ENCODE results near the gene COMTD1.

The COMTD1 gene

GRCh38 chr10:75280236-75280635 is 44.5 kb upstream of the COMTD1 start:
- ATAC-seq, result no peak
- no peak for TF ChIP-seq ZFP3 (CRISPR knock-in tag; IDR thresholded peaks at IDR 0.05)
- no peak for TF ChIP-seq CREB5 (CRISPR knock-in tag; IDR thresholded peaks at IDR 0.05; ENCODE audit: low read depth)
- no peak for TF ChIP-seq CSDC2 (CRISPR knock-in tag; IDR thresholded peaks at IDR 0.05)
- no peak for TF ChIP-seq CSRNP3 (CRISPR knock-in tag; IDR thresholded peaks at IDR 0.05)
- TF ChIP-seq ZNF565 (CRISPR knock-in tag; conservative IDR thresholded peaks at IDR 0.05; ENCODE audit: low read depth), result no peak
- TF ChIP-seq TCF4 (CRISPR knock-in tag; IDR thresholded peaks at IDR 0.05; ENCODE audit: borderline replicate concordance), result no peak
- TF ChIP-seq ZNF8 (CRISPR knock-in tag; IDR thresholded peaks at IDR 0.05), result no peak
- no peak for TF ChIP-seq BACH2 (CRISPR knock-in tag; IDR thresholded peaks at IDR 0.05; ENCODE audit: borderline replicate concordance)
- TF ChIP-seq GLIS3 (CRISPR knock-in tag; IDR thresholded peaks at IDR 0.05), result no peak
- no peak for TF ChIP-seq TOX (CRISPR knock-in tag; IDR thresholded peaks at IDR 0.05; ENCODE audit: borderline replicate concordance)
- TF ChIP-seq ZFP30 (CRISPR knock-in tag; IDR thresholded peaks at IDR 0.05), result no peak
- no peak for TF ChIP-seq ZC3H10 (CRISPR knock-in tag; IDR thresholded peaks at IDR 0.05)
- no peak for TF ChIP-seq ESRRG (CRISPR knock-in tag; IDR thresholded peaks at IDR 0.05)
- TF ChIP-seq PPARA (CRISPR knock-in tag; IDR thresholded peaks at IDR 0.05; ENCODE audit: borderline replicate concordance), result no peak
- TF ChIP-seq ARNTL (CRISPR knock-in tag; IDR thresholded peaks at IDR 0.05; ENCODE audit: borderline replicate concordance, low read depth), result no peak
- TF ChIP-seq ISL1 (CRISPR knock-in tag; IDR thresholded peaks at IDR 0.05), result no peak

- no peak for TF ChIP-seq ISL1 (CRISPR knock-in tag; IDR thresholded peaks at IDR 0.05)
- TF ChIP-seq PPARA (CRISPR knock-in tag; IDR thresholded peaks at IDR 0.05; ENCODE audit: borderline replicate concordance), result no peak
- TF ChIP-seq CSRNP3 (CRISPR knock-in tag; IDR thresholded peaks at IDR 0.05), result no peak
- TF ChIP-seq ZC3H10 (CRISPR knock-in tag; IDR thresholded peaks at IDR 0.05), result no peak
- no peak for TF ChIP-seq BACH2 (CRISPR knock-in tag; IDR thresholded peaks at IDR 0.05; ENCODE audit: borderline replicate concordance)
- no peak for TF ChIP-seq ESRRG (CRISPR knock-in tag; IDR thresholded peaks at IDR 0.05)
- TF ChIP-seq POU6F1 (CRISPR knock-in tag; IDR thresholded peaks at IDR 0.05; ENCODE audit: borderline replicate concordance, low read depth), result no peak
- no peak for TF ChIP-seq ZNF70 (CRISPR knock-in tag; IDR thresholded peaks at IDR 0.05)
- no peak for TF ChIP-seq TOX (CRISPR knock-in tag; IDR thresholded peaks at IDR 0.05; ENCODE audit: borderline replicate concordance)
- TF ChIP-seq GLIS3 (CRISPR knock-in tag; IDR thresholded peaks at IDR 0.05), result no peak
- ATAC-seq, result no peak
Measured at GRCh38 chr10:75276069-75276872, 40.5 kb upstream of the COMTD1 start.

- ATAC-seq, result no peak
- TF ChIP-seq POU6F1 (CRISPR knock-in tag; IDR thresholded peaks at IDR 0.05; ENCODE audit: borderline replicate concordance, low read depth), result no peak
- TF ChIP-seq TCF4 (CRISPR knock-in tag; IDR thresholded peaks at IDR 0.05; ENCODE audit: borderline replicate concordance), result no peak
- TF ChIP-seq GLIS3 (CRISPR knock-in tag; IDR thresholded peaks at IDR 0.05), result no peak
- TF ChIP-seq ESRRG (CRISPR knock-in tag; IDR thresholded peaks at IDR 0.05), result no peak
- no peak for TF ChIP-seq PPARA (CRISPR knock-in tag; IDR thresholded peaks at IDR 0.05; ENCODE audit: borderline replicate concordance)
- TF ChIP-seq BACH2 (CRISPR knock-in tag; IDR thresholded peaks at IDR 0.05; ENCODE audit: borderline replicate concordance), result no peak
- no peak for TF ChIP-seq PATZ1 (CRISPR knock-in tag; IDR thresholded peaks at IDR 0.05; ENCODE audit: borderline replicate concordance)
- no peak for TF ChIP-seq ZNF565 (CRISPR knock-in tag; conservative IDR thresholded peaks at IDR 0.05; ENCODE audit: low read depth)
Measured at GRCh38 chr10:75272896-75273295, 37.1 kb upstream of the COMTD1 start.
